Inferior parietal cortex (tissue), 1 donor: ENCODE results near the gene SH3TC1.

ENCODE experiments used
- DNase-seq: peaks from one replicate; pipeline ENCODE4 v3.0.0-alpha.2; 2016; ENCODE audit errors: extremely low spot score

The SH3TC1 gene

DNA sequence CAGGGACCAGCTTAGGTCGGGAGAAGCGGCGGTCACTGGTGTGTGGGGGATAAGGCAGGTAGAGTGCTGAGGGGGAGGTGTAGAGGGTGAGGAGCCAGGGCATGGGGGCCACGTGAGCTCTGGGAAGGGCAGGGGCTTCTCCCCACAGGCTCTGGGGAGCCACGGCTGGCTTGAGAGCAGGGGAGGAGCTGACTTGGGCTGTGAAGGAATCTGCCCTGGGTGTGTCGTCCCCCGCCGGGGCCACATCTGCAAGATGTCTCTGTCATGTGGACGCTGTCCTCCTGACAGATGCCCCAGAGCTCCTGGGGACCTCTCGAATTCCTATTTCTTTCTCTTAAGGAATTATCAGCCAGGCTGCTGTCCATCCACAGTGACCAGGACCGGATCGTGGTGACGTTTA is 15.0 kb downstream of the SH3TC1 start:
- no peak for DNase-seq

DNA sequence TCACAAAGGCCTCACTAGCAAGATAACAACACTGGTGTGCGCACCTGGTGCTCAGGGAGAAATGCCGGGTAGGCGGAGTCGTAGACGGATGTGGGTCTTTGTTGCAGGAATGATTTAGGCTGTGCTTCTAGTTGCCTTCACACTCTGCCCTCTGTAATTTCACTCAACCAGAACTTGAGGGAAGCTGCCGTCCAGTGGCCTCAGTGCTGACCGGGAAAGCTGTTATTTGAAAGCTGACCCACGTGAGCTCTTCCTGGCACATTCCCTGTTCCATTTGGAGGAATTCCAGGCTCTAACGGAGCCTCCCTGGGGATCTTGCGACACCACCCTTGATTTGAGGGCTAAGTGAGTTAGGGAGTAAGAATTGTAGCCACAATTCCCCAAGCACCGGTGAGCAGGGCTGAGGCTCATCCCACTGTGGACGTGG is 15.9 kb downstream of the SH3TC1 start:
- DNase-seq: no peak

DNA sequence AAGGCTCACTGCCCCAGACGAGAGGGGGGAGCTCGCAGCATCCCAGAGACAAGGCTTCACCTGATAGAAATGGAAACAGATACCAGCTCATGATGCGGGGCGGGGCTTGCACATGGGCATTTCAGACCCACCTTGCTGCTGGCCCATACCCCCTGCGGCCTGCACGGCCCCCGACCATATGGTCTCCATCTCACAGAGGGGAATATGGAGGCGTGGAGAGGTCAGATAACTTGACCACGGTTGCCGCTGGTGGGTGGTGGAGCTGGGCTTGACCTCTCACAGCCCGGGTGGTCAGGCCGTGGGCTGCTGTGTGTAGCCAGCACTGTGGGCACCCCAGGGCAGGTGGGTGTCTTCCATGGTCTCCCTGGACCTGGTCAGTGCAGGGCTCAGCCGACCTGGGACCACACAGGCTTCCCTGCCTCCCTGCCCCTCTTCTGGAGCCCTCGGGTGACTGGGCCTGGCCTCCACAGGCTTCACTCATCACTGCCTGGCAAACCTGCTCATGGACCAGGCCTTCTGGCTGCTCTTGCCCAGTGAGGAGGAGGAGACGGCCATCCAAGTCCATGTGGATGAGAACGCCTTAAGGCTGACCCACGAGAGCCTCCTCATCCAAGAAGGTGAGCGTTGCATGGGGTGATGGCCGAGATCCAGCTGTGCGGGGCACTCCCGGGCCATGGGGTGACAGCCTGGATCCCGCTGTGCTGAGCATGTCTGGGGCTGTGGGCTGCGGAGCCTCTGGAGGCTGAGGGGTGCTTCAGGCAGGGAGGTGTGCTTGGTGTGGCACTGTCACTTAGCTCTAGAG is 16.8 kb downstream of the SH3TC1 start:
- DNase-seq: no peak

DNA sequence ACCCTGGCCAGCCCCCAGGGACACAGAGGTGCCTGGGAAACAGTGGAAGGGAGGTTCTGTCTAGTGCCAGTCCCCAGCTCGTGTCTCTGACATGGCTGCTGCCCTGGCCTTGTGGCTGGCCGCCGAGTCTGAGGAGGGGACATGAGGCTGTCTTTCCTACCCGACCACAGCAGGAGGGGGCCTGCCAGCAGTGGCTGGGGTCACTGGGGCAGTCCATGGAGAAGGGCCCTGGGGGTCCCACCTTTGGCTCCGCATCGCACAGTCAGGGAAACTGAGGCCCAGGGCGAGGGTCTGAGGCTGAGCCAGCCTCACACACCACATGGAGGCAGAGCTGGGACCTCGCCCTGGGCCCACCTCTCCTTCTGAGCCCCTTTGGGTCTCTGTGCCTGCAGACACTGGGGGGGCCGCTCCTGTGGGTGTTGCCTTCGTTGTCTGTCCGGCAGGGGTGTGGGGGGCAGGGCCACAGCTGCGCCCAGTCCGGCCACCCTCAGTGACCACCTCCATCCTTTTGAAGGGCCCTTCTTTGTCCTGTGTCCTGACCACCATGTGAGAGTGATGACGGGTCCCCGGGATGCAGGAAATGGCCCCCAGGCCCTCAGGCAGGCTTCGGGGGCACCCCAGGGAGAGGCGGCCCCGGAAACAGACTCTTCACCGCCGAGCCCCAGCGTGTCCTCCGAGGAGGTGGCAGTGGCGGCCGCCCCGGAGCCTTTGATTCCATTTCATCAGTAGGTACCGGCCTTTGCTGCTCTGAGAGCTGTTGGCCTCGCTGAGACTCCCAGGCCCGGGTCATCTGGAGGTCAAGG is 17.6 kb downstream of the SH3TC1 start:
- DNase-seq: no peak

DNA sequence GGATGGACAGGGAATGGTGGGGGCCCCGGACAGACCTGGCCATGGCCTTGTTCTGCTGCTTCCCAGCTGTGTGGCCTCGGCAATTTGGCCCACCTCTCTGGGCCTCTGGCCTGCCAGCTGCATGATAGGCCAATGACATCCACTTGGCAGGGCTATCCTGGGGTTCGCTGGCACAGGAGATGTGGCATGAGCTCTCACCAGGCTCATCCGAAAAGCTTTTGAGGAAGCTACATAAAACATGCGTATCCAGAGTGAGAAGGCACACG is 18.1 kb downstream of the SH3TC1 start:
- DNase-seq: no peak

DNA sequence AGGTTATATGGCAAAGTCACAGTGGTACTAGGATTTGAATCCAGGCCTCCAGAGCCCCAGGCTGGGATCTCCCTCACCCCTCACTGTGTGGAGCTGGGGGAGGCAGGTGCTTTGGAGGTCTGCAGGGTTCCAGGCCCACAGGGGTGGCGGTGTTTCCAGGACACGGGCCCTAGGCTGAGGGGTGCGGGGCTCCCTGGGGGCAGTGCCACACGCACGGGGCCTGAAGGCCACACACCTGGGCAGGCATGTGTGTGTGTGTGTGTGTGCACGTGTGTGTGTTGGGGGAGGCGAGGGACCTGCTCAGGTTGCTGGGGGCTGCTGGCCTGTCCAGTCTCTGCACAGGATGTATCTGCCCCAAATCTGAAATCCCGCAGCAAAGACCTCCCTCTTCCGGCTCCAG is 18.8 kb downstream of the SH3TC1 start:
- no peak for DNase-seq

DNA sequence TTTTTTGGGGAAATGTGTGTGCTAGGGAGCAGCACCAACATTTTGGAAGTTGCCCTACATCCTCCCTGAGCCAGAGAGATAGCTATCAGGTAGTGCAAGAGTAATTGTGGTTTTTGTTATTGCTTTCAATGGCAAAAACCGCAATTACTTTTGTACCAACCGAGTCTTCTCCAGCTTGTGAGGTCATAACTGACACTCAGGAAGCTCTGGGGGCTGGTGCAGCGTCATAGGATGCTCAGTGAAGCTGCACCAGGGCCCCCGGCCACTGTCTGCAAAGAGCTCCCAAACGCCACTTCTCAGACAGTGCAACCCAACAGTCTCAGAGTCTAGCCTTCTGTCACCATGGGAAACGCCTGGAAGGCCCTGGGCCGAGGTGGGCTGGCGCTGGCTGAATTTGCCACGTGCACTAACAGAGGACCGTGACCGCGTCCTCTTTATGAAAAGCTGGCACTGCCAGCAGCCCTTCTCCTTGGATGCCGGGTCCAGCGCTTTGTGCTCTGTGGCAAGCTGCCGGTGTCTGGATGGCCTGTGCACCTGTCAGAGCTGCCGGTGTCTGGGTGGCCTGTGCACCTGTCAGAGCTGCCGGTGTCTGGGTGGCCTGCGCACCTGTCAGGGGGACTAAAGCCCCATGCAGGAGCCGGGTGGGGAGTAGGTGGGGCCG is 19.4 kb downstream of the SH3TC1 start:
- no peak for DNase-seq

DNA sequence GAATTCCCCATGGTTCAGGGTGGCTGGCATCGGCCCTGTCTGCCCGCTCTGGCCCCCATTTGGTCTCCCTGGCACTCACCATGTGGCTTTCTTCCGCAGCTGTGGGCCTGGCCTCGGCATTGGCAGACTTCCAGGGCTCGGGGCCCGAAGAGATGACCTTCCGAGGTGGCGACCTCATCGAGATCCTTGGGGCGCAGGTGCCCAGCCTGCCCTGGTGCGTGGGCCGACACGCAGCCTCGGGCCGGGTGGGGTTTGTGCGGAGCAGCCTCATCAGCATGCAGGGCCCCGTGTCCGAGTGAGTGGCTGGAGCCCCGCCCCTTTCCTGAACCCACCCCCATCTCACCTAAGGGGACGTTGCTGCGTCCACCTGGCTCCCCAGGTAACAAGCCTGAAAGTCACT is 20.1 kb downstream of the SH3TC1 start:
- no peak for DNase-seq

DNA sequence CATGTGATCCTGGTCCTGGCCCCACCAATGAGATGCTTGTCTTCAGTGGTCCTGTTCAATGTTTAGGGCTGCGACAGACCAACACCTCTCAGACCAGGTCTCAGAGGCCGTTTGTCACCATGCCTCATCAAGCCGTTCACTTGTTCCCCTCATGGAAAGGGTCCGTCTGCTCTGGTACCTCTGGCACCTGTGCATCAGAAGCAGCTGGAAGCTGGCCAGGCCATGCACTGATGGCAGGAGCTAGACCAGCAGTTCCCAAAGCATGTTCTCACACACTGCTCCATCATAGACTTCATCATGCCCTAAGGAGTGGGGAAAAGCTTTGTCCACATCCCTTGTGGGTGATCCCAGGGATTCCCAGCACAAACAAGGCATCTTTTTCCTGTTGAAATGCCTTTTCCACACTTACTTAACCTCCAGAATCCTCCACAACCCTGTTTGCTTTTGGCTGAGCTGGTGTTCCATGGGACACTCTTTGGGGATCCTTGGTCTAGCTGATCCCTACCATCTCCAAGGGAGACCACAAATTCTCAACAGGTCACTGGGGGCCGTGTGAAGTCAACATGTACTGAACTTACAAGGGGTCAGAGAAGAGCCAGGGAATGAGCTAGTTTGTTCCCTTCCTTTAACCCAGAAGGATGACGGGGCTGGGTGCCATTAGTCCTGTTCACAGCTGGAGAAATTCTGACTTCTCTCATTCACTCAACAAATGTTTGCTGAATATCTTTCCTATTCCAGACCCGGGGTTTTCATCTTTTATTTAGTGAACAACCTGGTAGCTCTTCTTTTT is 21.8 kb downstream of the SH3TC1 start:
- no peak for DNase-seq

DNA sequence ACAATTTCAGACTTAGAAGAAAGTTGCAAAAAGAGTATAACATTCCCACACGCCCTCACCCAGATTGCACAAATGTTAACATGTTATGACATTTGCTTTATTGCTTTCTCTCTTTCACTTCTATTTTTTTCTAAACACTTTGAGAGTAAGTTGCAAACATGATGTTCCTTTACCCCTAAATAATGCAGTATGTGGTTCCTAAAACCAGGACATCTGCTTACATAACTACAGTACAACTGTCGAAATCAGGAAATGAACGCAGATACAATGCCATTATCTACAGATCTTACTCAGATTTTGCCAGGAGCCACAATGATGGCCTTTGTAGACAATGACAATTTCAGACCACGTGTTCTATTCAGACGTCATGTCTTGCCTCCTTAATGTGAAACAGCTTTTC is 22.4 kb downstream of the SH3TC1 start:
- peak; percentile 61 for DNase-seq

DNA sequence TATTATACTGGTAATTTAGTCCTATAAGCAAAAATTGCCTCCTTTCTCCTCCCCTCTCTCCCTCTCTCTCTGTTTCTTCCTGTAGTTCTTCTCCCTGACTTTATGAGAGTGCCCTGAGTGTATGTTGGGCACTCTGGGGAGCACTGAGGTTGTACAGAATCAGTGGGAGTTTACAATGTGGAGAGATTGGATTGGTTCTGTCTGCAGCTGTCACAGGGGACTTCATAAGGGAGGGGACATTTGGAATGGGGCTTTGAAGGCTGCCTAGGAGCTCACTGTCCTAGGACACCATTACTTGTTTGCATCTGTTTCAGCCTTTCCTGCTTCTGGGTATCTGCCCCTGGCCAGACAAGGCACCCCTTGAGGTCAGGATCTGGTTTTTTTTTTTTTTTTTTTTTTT is 22.9 kb downstream of the SH3TC1 start:
- no peak for DNase-seq

DNA sequence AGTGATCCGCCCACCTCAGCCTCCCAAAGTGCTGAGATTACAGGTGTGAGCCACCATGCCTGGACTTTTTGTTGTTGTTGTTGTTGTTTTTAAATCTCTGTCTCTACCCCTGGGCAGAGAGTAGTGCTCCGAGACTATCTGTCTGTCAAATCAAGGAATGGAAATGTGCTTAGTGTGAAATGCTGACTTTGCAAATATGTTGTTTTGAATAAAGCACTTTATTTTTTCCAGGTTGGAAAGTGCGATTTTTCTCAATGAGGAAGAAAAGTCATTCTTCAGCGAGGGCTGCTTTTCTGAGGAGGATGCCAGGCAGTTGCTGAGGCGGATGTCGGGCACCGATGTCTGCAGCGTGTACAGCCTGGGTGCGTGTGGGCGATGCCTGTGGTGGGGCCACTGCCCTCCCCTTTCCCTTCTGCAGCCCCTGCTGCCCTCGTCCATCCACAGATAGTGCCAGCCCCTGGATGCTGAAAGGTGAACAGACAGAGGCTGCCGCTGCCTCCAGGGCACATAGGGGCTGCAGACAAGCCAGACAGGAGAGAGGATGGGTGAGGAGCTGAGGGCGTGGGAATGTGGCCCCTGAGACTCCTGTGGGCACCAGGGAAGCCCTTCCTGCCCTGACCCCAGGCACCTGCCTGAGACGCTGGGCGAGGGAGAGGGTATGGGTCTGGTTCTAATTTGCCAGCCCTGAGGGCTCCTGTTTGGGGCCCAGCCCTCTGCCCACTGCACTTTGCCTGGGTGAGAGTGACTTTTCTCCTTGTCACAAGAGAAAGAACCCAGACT is 23.7 kb downstream of the SH3TC1 start:
- no peak for DNase-seq

DNA sequence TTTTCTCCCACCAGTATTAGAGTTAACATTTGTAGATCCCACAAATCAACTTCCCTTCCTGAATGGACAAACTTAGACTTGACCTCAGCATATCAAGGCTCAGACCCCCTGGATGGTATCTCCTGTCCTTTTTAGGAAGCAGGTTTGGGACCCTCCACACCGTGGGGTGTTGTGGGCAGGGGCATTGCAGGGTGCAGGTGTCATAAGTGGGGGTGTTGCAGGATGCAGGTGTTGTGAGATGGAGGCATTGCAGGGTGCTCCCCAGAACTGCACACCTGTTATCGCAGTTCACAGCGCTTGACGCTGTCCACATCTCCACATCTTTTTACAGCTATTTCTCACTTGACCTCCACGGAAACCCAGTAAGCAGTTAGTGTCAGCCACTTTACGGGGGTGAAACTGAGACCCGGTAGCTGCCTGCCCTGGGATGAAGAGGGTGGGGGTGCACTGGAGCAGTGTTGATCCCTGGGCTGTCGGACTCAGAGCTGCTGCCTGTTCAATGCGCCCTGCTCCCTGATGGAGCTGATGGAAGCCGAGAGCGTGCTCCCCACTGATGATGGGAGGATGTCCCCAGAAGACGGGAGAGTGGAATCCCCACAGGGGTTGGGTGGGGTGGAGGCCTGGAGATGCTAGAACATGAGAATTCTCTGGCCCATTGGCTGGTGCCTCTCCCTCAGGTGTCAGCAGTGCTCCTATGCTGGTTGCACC is 25.3 kb downstream of the SH3TC1 start:
- DNase-seq: no peak

DNA sequence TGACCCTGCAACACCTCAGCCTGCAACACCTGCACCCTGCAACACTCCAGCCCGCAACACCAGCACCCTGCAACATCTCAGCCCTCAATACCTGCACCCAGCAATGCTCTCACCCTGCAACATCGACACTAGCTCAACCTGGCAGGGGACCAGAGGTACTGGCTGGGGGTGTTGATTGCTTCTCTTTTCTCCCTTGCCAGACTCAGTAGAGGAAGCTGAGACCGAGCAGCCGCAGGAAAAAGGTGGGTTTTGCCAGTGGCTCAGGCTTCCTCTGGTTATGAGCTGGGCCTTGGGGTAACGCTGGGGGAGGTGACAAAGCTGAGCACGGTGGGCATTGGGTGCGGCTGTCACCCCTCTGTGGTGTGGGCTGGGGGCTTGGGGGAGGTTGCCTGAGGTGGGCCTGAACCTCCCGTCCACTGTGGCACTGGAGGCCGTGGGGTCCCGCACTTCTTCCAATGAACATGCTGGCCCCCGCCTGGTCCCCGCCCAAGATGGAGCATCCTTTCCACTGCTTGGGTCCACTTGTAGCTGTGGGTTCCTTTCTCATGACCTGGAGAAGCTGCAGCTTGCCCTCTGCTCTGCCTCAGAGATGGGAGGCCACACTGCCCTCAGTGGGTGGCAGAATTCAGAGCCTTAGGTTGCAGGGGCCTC is 26.0 kb downstream of the SH3TC1 start:
- no peak for DNase-seq

DNA sequence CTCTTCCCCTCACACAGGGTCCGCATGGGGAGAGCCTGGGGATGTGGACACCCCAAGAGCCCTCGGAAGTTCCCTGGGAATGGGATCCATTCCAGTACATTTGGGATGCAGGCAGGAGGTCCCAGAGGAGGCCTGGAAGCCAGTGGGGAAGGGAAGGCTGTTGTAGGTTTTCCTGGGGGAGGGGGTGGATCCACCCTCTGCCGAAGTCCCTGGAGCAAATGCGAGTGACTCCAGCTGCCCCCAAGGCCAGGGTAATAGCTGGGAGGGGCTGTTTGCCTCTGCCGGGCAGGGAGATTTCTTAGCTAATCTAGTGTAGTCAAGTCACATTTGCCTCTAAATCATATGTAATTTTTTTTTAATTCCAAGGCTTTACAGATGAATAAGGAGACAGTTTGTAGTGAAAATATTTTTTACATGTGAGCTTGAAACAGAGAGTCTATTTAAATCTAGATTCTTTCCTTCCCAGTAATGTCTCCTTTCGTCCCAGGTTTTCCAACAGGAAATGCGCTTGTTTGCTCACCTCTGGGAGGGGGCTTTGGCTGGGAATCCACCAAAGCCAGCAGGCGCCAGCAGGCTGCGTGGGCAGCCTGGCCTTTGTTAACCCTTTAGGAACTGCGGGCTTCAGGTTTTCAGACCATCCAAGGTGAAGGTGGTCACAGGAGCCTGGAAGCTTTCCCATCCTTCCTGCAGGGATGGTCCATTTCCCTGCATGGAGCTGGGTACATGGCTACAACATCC is 26.8 kb downstream of the SH3TC1 start:
- DNase-seq: no peak

DNA sequence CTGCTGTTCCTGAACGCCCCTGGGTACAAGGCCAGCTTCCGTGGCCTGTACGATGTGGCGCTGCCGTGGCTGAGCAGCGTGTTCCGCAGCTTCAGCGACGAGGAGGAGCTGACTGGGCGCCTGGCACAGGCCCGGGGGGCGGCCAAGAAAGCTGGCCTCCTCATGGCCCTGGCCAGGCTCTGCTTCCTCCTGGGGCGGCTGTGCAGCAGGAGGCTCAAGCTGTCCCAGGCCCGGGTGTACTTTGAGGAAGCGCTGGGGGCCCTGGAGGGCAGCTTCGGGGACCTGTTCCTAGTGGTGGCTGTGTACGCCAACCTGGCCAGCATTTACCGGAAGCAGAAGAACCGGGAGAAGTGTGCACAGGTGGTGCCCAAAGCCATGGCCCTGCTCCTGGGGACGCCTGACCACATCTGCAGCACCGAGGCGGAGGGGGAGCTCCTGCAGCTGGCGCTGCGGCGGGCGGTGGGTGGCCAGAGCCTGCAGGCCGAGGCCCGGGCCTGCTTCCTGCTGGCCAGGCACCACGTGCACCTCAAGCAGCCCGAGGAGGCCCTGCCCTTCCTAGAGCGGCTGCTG is 28.2 kb downstream of the SH3TC1 start:
- no peak for DNase-seq

DNA sequence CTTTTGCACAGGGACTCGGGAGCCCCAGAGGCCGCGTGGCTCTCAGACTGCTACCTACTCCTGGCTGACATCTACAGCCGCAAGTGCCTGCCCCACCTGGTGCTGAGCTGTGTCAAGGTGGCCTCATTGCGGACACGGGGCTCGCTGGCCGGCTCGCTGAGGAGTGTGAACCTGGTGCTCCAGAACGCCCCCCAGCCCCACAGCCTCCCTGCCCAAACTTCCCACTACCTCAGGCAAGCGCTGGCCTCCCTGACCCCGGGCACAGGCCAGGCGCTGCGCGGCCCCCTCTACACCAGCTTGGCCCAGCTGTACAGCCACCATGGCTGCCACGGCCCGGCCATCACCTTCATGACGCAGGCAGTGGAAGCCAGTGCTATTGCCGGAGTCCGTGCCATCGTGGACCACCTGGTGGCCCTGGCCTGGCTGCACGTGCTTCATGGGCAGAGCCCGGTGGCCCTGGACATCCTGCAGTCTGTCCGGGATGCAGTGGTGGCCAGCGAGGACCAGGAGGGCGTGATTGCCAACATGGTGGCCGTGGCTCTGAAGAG is 28.8 kb downstream of the SH3TC1 start:
- DNase-seq: no peak

DNA sequence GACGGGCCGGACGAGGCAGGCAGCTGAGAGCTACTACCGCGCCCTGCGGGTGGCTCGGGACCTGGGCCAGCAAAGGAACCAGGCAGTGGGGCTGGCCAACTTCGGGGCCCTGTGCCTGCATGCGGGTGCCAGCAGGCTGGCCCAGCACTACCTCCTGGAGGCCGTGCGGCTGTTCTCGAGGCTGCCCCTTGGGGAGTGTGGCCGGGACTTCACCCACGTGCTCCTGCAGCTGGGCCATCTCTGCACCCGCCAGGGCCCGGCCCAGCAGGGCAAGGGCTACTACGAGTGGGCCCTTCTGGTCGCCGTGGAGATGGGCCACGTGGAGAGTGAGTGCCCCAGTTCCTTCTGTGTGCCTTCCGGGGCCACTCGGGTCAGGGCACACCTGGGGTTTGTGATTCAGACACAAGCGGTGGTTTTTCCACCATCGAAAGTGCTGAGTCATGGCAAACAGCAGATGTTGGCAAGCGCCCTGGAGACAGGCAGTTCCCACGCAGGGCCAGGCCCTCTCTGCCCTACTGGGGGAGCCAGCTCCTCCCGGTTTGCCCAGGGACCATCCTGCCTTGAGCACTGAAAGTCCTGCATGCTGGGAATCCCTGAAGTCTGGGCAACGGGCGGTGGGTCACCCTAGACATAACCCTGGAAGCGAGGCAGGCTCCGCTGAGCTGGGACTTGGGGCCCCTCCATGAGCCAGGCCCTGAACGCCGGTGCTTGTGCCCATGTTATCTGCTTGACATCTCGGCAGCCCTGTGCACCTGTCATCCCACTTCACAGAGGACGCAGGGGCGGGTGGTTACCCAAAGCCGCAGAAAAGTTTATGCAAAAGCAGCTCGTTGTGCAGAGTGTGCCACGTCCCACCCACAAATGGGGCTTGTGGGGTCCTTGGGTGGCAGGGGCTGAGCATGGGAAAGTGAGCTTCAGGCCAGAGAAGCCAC is 29.5 kb downstream of the SH3TC1 start:
- peak; percentile 27 for DNase-seq
